Measurements from ENCODE around the gene SV2B. TPM values are rescaled to one million over a fixed set of nuclear protein-coding genes. Genes with fewer than 3 reads are reported as not detected.
A peak's percentile ranks its signal among the peaks of the same experiment; 100 is the strongest.

The SV2B gene
- total RNA-seq, 1 experiment from 2014 or later: 1.4 TPM

DNA sequence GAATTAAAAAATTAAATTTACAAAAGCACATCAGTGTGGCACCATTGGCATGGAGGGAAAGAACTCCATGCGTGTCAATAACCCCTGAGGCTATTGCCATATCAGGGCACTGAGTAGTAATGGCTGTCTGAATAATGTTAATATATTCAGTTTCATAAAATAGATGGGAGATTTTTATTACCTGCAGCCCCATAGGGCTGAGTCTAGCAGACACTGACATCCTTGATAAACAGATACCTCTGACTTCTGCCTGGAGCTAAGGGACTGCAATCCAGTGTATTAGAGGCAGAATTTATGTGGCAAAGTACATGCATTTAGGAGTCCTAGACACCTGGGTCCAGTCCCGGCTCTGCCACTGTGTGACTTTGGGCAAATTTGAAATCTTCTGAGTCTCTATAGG, 38.8 kb upstream of the SV2B start (continued):
- TF ChIP-seq, protein P1, sequence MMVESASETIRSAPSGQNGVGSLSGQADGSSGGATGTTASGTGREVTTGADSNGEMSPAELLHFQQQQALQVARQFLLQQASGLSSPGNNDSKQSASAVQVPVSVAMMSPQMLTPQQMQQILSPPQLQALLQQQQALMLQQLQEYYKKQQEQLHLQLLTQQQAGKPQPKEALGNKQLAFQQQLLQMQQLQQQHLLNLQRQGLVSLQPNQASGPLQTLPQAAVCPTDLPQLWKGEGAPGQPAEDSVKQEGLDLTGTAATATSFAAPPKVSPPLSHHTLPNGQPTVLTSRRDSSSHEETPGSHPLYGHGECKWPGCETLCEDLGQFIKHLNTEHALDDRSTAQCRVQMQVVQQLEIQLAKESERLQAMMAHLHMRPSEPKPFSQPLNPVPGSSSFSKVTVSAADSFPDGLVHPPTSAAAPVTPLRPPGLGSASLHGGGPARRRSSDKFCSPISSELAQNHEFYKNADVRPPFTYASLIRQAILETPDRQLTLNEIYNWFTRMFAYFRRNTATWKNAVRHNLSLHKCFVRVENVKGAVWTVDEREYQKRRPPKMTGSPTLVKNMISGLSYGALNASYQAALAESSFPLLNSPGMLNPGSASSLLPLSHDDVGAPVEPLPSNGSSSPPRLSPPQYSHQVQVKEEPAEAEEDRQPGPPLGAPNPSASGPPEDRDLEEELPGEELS (CRISPR knock-in tag; IDR thresholded peaks at IDR 0.05): no peak
- no peak for TF ChIP-seq GRHL2 (CRISPR knock-in tag; IDR thresholded peaks at IDR 0.05; ENCODE audit: insufficient replicate concordance, severe bottlenecking)
- TF ChIP-seq, protein P2, sequence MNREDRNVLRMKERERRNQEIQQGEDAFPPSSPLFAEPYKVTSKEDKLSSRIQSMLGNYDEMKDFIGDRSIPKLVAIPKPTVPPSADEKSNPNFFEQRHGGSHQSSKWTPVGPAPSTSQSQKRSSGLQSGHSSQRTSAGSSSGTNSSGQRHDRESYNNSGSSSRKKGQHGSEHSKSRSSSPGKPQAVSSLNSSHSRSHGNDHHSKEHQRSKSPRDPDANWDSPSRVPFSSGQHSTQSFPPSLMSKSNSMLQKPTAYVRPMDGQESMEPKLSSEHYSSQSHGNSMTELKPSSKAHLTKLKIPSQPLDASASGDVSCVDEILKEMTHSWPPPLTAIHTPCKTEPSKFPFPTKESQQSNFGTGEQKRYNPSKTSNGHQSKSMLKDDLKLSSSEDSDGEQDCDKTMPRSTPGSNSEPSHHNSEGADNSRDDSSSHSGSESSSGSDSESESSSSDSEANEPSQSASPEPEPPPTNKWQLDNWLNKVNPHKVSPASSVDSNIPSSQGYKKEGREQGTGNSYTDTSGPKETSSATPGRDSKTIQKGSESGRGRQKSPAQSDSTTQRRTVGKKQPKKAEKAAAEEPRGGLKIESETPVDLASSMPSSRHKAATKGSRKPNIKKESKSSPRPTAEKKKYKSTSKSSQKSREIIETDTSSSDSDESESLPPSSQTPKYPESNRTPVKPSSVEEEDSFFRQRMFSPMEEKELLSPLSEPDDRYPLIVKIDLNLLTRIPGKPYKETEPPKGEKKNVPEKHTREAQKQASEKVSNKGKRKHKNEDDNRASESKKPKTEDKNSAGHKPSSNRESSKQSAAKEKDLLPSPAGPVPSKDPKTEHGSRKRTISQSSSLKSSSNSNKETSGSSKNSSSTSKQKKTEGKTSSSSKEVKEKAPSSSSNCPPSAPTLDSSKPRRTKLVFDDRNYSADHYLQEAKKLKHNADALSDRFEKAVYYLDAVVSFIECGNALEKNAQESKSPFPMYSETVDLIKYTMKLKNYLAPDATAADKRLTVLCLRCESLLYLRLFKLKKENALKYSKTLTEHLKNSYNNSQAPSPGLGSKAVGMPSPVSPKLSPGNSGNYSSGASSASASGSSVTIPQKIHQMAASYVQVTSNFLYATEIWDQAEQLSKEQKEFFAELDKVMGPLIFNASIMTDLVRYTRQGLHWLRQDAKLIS (CRISPR knock-in tag; IDR thresholded peaks at IDR 0.05; ENCODE audit: borderline replicate concordance): no peak
- TF ChIP-seq, protein P3, sequence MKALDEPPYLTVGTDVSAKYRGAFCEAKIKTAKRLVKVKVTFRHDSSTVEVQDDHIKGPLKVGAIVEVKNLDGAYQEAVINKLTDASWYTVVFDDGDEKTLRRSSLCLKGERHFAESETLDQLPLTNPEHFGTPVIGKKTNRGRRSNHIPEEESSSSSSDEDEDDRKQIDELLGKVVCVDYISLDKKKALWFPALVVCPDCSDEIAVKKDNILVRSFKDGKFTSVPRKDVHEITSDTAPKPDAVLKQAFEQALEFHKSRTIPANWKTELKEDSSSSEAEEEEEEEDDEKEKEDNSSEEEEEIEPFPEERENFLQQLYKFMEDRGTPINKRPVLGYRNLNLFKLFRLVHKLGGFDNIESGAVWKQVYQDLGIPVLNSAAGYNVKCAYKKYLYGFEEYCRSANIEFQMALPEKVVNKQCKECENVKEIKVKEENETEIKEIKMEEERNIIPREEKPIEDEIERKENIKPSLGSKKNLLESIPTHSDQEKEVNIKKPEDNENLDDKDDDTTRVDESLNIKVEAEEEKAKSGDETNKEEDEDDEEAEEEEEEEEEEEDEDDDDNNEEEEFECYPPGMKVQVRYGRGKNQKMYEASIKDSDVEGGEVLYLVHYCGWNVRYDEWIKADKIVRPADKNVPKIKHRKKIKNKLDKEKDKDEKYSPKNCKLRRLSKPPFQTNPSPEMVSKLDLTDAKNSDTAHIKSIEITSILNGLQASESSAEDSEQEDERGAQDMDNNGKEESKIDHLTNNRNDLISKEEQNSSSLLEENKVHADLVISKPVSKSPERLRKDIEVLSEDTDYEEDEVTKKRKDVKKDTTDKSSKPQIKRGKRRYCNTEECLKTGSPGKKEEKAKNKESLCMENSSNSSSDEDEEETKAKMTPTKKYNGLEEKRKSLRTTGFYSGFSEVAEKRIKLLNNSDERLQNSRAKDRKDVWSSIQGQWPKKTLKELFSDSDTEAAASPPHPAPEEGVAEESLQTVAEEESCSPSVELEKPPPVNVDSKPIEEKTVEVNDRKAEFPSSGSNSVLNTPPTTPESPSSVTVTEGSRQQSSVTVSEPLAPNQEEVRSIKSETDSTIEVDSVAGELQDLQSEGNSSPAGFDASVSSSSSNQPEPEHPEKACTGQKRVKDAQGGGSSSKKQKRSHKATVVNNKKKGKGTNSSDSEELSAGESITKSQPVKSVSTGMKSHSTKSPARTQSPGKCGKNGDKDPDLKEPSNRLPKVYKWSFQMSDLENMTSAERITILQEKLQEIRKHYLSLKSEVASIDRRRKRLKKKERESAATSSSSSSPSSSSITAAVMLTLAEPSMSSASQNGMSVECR (CRISPR knock-in tag; IDR thresholded peaks at IDR 0.05; ENCODE audit: borderline replicate concordance): no peak

DNA sequence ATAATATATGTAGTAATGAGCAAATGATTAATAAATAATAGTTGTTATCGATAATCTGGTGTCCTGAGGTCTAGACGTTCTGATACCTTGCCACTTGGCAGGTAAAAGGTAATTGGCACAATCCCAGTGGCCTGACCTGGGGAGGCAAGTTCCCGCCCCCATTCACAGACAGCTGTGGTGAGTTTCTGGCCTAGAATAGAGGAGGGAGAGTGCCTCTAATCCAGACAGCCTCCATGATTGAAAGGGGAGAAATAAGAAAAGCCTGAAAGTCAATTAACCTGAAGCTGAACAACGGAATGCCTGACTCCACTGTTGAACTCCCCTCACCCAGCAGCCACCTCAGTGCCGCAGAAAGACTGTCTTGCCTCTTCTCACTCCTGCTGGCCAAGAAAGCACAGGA, 38.1 kb upstream of the SV2B start:
- TF ChIP-seq RORB (CRISPR knock-in tag; IDR thresholded peaks at IDR 0.05) (no peak), TCF7 (CRISPR knock-in tag; IDR thresholded peaks at IDR 0.05; ENCODE audit: low read depth) (no peak), SMAD4 (CRISPR knock-in tag; IDR thresholded peaks at IDR 0.05) (no peak), CBFB (CRISPR knock-in tag; IDR thresholded peaks at IDR 0.05; ENCODE audit: low read depth) (no peak), NFYB (CRISPR knock-in tag; conservative IDR thresholded peaks at IDR 0.05; ENCODE audit: low read depth) (no peak), ELF4 (CRISPR knock-in tag; IDR thresholded peaks at IDR 0.05; ENCODE audit: low read depth) (no peak), GABPB1 (CRISPR knock-in tag; IDR thresholded peaks at IDR 0.05) (no peak), HMGA2 (CRISPR knock-in tag; IDR thresholded peaks at IDR 0.05) (0 out of 2 replicates have a peak, but pooled peaks have one; percentile 32)
- no peak for DNase-seq (ENCODE audit: low spot score)
- peaks cover 3% of the 10 kb centered on the region; the same call in 1 of the 2 replicates for H3K27me3 Mint-ChIP-seq (ENCODE audit: low read depth)
- ChIA-PET POLR2A (no interaction called here), CTCF (interaction anchor here (1.3 to 1.6 kb wide), 4 partner anchors 12 to 210 kb away, joined by 3 to 4 read pairs (median 4); no protein-coding TSS in a partner anchor)
- H3K27ac Mint-ChIP-seq: no peak overlapping the region
- H3K4me3 Mint-ChIP-seq: no peak overlapping the region
- H3K9me3 Mint-ChIP-seq: peaks cover 23% of the 10 kb centered on the region
- H3K4me1 Mint-ChIP-seq: no peaks in the 10 kb centered on the region
- H3K36me3 Mint-ChIP-seq: peaks cover 12% of the 10 kb centered on the region
- no peak for ATAC-seq

DNA sequence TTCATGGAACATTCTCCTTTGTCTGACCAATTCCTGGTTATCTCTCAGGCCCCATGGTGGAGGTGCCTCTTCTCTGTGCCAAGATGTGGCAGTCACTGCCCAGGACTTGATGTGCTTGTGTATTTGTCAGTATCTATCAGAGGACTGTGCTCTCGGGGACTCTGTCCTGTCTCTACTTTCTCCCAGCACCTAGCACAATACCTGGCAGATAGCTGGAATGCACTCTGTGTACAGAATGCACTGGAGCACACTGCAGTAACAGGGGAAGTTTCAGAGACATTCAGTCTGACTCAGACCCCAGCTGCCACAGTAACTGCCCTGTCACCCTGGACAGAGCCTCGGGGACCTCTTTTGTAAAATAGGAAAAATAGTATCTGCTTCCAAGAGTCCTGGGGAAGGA, 34.6 kb upstream of the SV2B start:
- DNase-seq (ENCODE audit: low spot score): no peak
- no peaks in the 10 kb centered on the region; the same call in 1 of the 2 replicates for H3K27me3 Mint-ChIP-seq (ENCODE audit: low read depth)
- POLR2A ChIA-PET: no interaction called here
- no peak for TF ChIP-seq IRF2 (CRISPR knock-in tag; IDR thresholded peaks at IDR 0.05; ENCODE audit: borderline replicate concordance, low read depth)
- no peak for TF ChIP-seq TP53 (CRISPR knock-in tag; IDR thresholded peaks at IDR 0.05)
- CTCF ChIA-PET: interaction anchor here (1.0 kb wide), 1 partner anchor 193 kb away, joined by 3 read pairs; no protein-coding TSS in a partner anchor
- no peak overlapping the region for H3K4me3 Mint-ChIP-seq
- peaks cover 12% of the 10 kb centered on the region for H3K36me3 Mint-ChIP-seq
- ATAC-seq: no peak
- no peaks in the 10 kb centered on the region for H3K4me1 Mint-ChIP-seq
- no peak overlapping the region for H3K27ac Mint-ChIP-seq
- peaks cover 19% of the 10 kb centered on the region for H3K9me3 Mint-ChIP-seq

All from WTC11 (cell line).